ENCODE data around the gene ACBD3. TPM values are rescaled to one million over a fixed set of nuclear protein-coding genes. Genes with fewer than 3 reads are reported as not detected.

ACBD3 gene
- total RNA-seq, 1 donor from 2014 or later = 42.3 TPM

GRCh38 chr1:226121587-226122400 lies 64.7 kb downstream of the ACBD3 start:
- intact Hi-C loops (cut with DNase I) = loop anchor here (1.0 to 5.0 kb wide), 3 partner anchors 39 to 119 kb away; no protein-coding TSS in a partner anchor
- DNase-seq (ENCODE audit: low spot score) = peak; percentile 86

GRCh38 chr1:226121049-226121586 lies 65.4 kb downstream of the ACBD3 start:
- intact Hi-C loops (cut with DNase I) = loop anchor here (1.0 to 5.0 kb wide), 3 partner anchors 39 to 119 kb away; no protein-coding TSS in a partner anchor
- no peak for DNase-seq (ENCODE audit: low spot score)

GRCh38 chr1:226120398-226120797 lies 66.1 kb downstream of the ACBD3 start:
- intact Hi-C loops (cut with DNase I) = loop anchor here (5.0 kb wide), 2 partner anchors 38 to 118 kb away; no protein-coding TSS in a partner anchor
- no peak for DNase-seq (ENCODE audit: low spot score)

- intact Hi-C loops (cut with DNase I) = no loop called here
- DNase-seq (ENCODE audit: low spot score) = no peak
These were observed 67.4 kb downstream of the ACBD3 start for GRCh38 chr1:226119169-226119568.

- intact Hi-C loops (cut with DNase I) = no loop called here
- DNase-seq (ENCODE audit: low spot score) = no peak
These were observed 68.2 kb downstream of the ACBD3 start for GRCh38 chr1:226118357-226118756.

- intact Hi-C loops (cut with DNase I) = no loop called here
- DNase-seq (ENCODE audit: low spot score) = no peak
These were observed 69.2 kb downstream of the ACBD3 start for GRCh38 chr1:226117330-226117729.

GRCh38 chr1:226116673-226117072 lies 69.9 kb downstream of the ACBD3 start:
- intact Hi-C loops (cut with DNase I) = no loop called here
- DNase-seq (ENCODE audit: low spot score) = no peak

GRCh38 chr1:226112626-226113025 lies 73.9 kb downstream of the ACBD3 start:
- intact Hi-C loops (cut with DNase I) = no loop called here
- no peak for DNase-seq (ENCODE audit: low spot score)

- DNase-seq (ENCODE audit: low spot score) = no peak
- intact Hi-C loops (cut with DNase I) = no loop called here
These were observed 74.7 kb downstream of the ACBD3 start for GRCh38 chr1:226111883-226112261.

- no peak for DNase-seq (ENCODE audit: low spot score)
- intact Hi-C loops (cut with DNase I) = no loop called here
These were observed 75.3 kb downstream of the ACBD3 start for GRCh38 chr1:226111098-226111882.

GRCh38 chr1:226110249-226111097 lies 76.1 kb downstream of the ACBD3 start:
- intact Hi-C loops (cut with DNase I) = no loop called here
- DNase-seq (ENCODE audit: low spot score) = peak; percentile 86

GRCh38 chr1:226109829-226110248 lies 76.7 kb downstream of the ACBD3 start:
- DNase-seq (ENCODE audit: low spot score) = peak; percentile 94
- intact Hi-C loops (cut with DNase I) = loop anchor here (1.0 kb wide), 1 partner anchor 48 kb away; the partner anchor contains the start of gene H3-3A

GRCh38 chr1:226108935-226109828 lies 77.4 kb downstream of the ACBD3 start:
- DNase-seq (ENCODE audit: low spot score) = no peak
- intact Hi-C loops (cut with DNase I) = loop anchor here (1.0 kb wide), 1 partner anchor 47 kb away; the partner anchor contains the start of gene H3-3A

GRCh38 chr1:226107471-226108460 lies 78.8 kb downstream of the ACBD3 start:
- DNase-seq (ENCODE audit: low spot score) = no peak
- intact Hi-C loops (cut with DNase I) = no loop called here

GRCh38 chr1:226104671-226105121 lies 81.8 kb downstream of the ACBD3 start:
- intact Hi-C loops (cut with DNase I) = no loop called here
- DNase-seq (ENCODE audit: low spot score) = no peak

- no peak for DNase-seq (ENCODE audit: low spot score)
- intact Hi-C loops (cut with DNase I) = no loop called here
These were observed 85.8 kb downstream of the ACBD3 start for GRCh38 chr1:226100436-226101391.
